Suprapubic skin (tissue), 4 donors: Measurements from ENCODE around the gene EFCAB7.

Experiments used
- EP300 ChIP-seq: sonication (generic); formaldehyde crosslinking; IDR thresholded peaks from one replicate; pipeline ENCODE4 v1.6.1; 2017; ENCODE audit warnings: antibody characterized with exemption
- POLR2A ChIP-seq, 2 donors: fragments of 450-650 bp; IDR thresholded peaks; one replicate each; pipeline ENCODE4 v1.6.1; 2017; ENCODE audit warnings: antibody characterized with exemption in 2 of 2, mild to moderate bottlenecking in 2 of 2, moderate library complexity in 2 of 2
- POLR2AphosphoS5 ChIP-seq, 3 donors: sonication (generic); formaldehyde crosslinking; IDR thresholded peaks; one replicate each; pipeline ENCODE4 v1.6.1; 2017; ENCODE audit warnings: antibody characterized with exemption in 3 of 3
- TF ChIP-seq, protein P1 (sequence below), 2 donors: fragments of 200-600 bp in 1 of 2; fragments of 450-650 bp in 1 of 2; sonication (generic) in 1 of 2; IDR thresholded peaks; one replicate each; pipeline ENCODE4 v1.5.1; 2016 to 2019; ENCODE audit warnings: antibody characterized with exemption in 2 of 2, mild to moderate bottlenecking in 1 of 2, moderate library complexity in 1 of 2

DNA sequence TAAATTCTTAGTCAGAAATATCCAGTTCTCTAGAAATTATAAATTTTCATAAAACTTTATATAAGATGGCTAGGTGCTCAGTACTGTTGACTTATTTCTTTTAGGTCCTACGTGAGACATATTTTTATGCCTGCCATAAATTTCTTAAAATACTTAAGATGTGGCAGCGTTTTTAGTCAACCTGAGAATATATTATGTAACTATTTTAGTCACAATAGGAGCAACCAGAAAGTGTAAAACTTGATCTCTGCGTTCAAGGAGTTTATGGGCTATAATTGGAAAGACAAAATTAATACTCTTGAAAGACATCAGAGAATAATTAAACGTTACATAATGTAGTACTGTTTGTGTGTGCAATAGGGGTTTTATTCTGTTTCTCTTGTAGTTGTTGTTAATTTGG lies 45.7 kb downstream of the EFCAB7 start:
- TF ChIP-seq, protein P1, sequence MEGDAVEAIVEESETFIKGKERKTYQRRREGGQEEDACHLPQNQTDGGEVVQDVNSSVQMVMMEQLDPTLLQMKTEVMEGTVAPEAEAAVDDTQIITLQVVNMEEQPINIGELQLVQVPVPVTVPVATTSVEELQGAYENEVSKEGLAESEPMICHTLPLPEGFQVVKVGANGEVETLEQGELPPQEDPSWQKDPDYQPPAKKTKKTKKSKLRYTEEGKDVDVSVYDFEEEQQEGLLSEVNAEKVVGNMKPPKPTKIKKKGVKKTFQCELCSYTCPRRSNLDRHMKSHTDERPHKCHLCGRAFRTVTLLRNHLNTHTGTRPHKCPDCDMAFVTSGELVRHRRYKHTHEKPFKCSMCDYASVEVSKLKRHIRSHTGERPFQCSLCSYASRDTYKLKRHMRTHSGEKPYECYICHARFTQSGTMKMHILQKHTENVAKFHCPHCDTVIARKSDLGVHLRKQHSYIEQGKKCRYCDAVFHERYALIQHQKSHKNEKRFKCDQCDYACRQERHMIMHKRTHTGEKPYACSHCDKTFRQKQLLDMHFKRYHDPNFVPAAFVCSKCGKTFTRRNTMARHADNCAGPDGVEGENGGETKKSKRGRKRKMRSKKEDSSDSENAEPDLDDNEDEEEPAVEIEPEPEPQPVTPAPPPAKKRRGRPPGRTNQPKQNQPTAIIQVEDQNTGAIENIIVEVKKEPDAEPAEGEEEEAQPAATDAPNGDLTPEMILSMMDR (IDR thresholded peaks at IDR 0.05), result no peak
- TF ChIP-seq POLR2A (IDR thresholded peaks at IDR 0.05) (no peak), POLR2AphosphoS5 (IDR thresholded peaks at IDR 0.05) (no peak), EP300 (no peak)
